Peyer's patch (tissue), 4 donors: ENCODE measurements around the gene RAVER2.
A peak's percentile ranks its signal among the peaks of the same experiment; 100 is the strongest.

ENCODE experiments used
- POLR2A ChIP-seq, 2 donors: fragments of 450-650 bp; IDR thresholded peaks; one replicate each; pipeline ENCODE4 v1.5.1; 2017; ENCODE audit warnings: antibody characterized with exemption in 2 of 2, mild to moderate bottlenecking in 2 of 2, moderate library complexity in 2 of 2
- TF ChIP-seq, protein P1 (sequence below), 6 experiments: fragments of 450-650 bp in 4 of 6; fragments of 200-600 bp in 2 of 6; sonication (generic) in 1 of 6; IDR thresholded peaks; one replicate each; pipeline ENCODE4 v1.5.1; 2017 to 2019; ENCODE audit warnings: antibody characterized with exemption in 6 of 6, mild to moderate bottlenecking in 3 of 6, moderate library complexity in 1 of 6

DNA sequence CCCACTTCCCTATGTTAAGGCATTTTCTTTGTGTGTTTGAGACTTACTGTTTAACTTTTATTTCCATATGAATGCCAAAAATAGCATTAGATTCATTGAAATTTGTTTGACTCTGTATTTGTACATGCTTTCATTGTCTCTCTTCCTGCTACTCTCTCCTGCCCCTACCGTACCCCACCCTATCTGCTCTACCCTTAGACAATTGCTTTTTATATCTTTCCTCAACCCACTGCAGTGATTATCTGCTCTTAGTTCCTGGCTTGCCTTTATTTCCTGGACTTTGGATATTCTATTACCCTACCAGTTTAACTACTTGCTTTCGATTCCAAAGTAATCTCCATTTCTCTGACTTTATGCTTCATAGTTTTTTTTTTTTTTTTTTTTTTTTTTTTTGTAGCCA lies 10.5 kb downstream of the RAVER2 start:
- TF ChIP-seq, protein P1, sequence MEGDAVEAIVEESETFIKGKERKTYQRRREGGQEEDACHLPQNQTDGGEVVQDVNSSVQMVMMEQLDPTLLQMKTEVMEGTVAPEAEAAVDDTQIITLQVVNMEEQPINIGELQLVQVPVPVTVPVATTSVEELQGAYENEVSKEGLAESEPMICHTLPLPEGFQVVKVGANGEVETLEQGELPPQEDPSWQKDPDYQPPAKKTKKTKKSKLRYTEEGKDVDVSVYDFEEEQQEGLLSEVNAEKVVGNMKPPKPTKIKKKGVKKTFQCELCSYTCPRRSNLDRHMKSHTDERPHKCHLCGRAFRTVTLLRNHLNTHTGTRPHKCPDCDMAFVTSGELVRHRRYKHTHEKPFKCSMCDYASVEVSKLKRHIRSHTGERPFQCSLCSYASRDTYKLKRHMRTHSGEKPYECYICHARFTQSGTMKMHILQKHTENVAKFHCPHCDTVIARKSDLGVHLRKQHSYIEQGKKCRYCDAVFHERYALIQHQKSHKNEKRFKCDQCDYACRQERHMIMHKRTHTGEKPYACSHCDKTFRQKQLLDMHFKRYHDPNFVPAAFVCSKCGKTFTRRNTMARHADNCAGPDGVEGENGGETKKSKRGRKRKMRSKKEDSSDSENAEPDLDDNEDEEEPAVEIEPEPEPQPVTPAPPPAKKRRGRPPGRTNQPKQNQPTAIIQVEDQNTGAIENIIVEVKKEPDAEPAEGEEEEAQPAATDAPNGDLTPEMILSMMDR (IDR thresholded peaks at IDR 0.05): peak in 3 of 6 experiments; percentile 7 to 15 (median 9)
- TF ChIP-seq POLR2A (IDR thresholded peaks at IDR 0.05): peak in 1 of 2 donors; percentile 36
